Activated CD4-positive, alpha-beta T cell treated with anti-CD3 and anti-CD28 coated beads, Interleukin-2, amount 10 ng/mL, durations not matched to agents 24 days and 14 days (primary cell): ENCODE data around the gene CFAP45. TPM values are rescaled to one million over a fixed set of nuclear protein-coding genes. Genes with fewer than 3 reads are reported as not detected.

Experiments used
- DNase-seq: peaks from one replicate; pipeline ENCODE4 v3.0.0; 2022
- H3K27ac Mint-ChIP-seq: one replicate; pipeline ENCODE4 v1.8.0; 2022; ENCODE audit warnings: mild to moderate bottlenecking, mixed read lengths
- H3K27me3 Mint-ChIP-seq: one replicate; pipeline ENCODE4 v1.8.0; 2022; ENCODE audit warnings: mixed read lengths
- H3K36me3 Mint-ChIP-seq: one replicate; pipeline ENCODE4 v1.8.0; 2022; ENCODE audit warnings: low read depth, mild to moderate bottlenecking, mixed read lengths
- H3K4me1 Mint-ChIP-seq: one replicate; pipeline ENCODE4 v1.8.0; 2021; ENCODE audit warnings: mixed read lengths
- H3K4me3 Mint-ChIP-seq: one replicate; pipeline ENCODE4 v1.8.0; 2022; ENCODE audit warnings: mild to moderate bottlenecking, moderate library complexity, mixed read lengths
- H3K9me3 Mint-ChIP-seq: one replicate; pipeline ENCODE4 v1.8.0; 2021; ENCODE audit warnings: mixed read lengths
- intact Hi-C: fragments of 100-400 bp; cut with micrococcal nuclease; formaldehyde crosslinking; loops from one replicate; pipeline ENCODE4 v1.15.1; 2023
- total RNA-seq: library from RNA; stranded (reverse); gene quantifications from 2 replicates; pipeline ENCODE4 v1.2.3, GENCODE V29; 2022

Gene CFAP45
- total RNA-seq, 1 donor from 2014 or later: 1.5 TPM

GRCh38 chr1:159841749-159842148 lies 58.2 kb downstream of the CFAP45 start:
- DNase-seq: no peak
- Mint-ChIP-seq H3K9me3 (no peaks in the 10 kb centered on the region), H3K27me3 (peaks cover 31% of the 10 kb centered on the region), H3K36me3 (no peaks in the 10 kb centered on the region), H3K4me1 (no peaks in the 10 kb centered on the region), H3K4me3 (no peak overlapping the region), H3K27ac (no peak overlapping the region)
- intact Hi-C loops: no loop called here

GRCh38 chr1:159839116-159839849 lies 60.7 kb downstream of the CFAP45 start:
- no peaks in the 10 kb centered on the region for H3K4me1 Mint-ChIP-seq
- no peak for DNase-seq
- no peaks in the 10 kb centered on the region for H3K36me3 Mint-ChIP-seq
- intact Hi-C loops: no loop called here
- H3K27me3 Mint-ChIP-seq: peaks cover 28% of the 10 kb centered on the region
- H3K9me3 Mint-ChIP-seq: no peaks in the 10 kb centered on the region
- H3K4me3 Mint-ChIP-seq: no peak overlapping the region
- no peak overlapping the region for H3K27ac Mint-ChIP-seq

GRCh38 chr1:159838715-159839114 lies 61.2 kb downstream of the CFAP45 start:
- no peak for DNase-seq
- H3K9me3 Mint-ChIP-seq: no peaks in the 10 kb centered on the region
- no peaks in the 10 kb centered on the region for H3K4me1 Mint-ChIP-seq
- H3K27ac Mint-ChIP-seq: no peak overlapping the region
- no peaks in the 10 kb centered on the region for H3K36me3 Mint-ChIP-seq
- no peak overlapping the region for H3K4me3 Mint-ChIP-seq
- H3K27me3 Mint-ChIP-seq: peaks cover 25% of the 10 kb centered on the region
- intact Hi-C loops: no loop called here

GRCh38 chr1:159835862-159836525 lies 64.0 kb downstream of the CFAP45 start:
- no peaks in the 10 kb centered on the region for H3K4me1 Mint-ChIP-seq
- peaks cover 21% of the 10 kb centered on the region for H3K27me3 Mint-ChIP-seq
- H3K4me3 Mint-ChIP-seq: no peak overlapping the region
- no peak overlapping the region for H3K27ac Mint-ChIP-seq
- intact Hi-C loops: no loop called here
- H3K9me3 Mint-ChIP-seq: no peaks in the 10 kb centered on the region
- H3K36me3 Mint-ChIP-seq: no peaks in the 10 kb centered on the region
- no peak for DNase-seq

GRCh38 chr1:159835356-159835755 lies 64.6 kb downstream of the CFAP45 start:
- no peaks in the 10 kb centered on the region for H3K9me3 Mint-ChIP-seq
- no peak overlapping the region for H3K4me3 Mint-ChIP-seq
- no peak overlapping the region for H3K27ac Mint-ChIP-seq
- no peaks in the 10 kb centered on the region for H3K4me1 Mint-ChIP-seq
- peaks cover 21% of the 10 kb centered on the region for H3K27me3 Mint-ChIP-seq
- DNase-seq: no peak
- H3K36me3 Mint-ChIP-seq: no peaks in the 10 kb centered on the region
- intact Hi-C loops: no loop called here

GRCh38 chr1:159832309-159832708 lies 67.7 kb downstream of the CFAP45 start:
- Mint-ChIP-seq H3K27me3 (peaks cover 25% of the 10 kb centered on the region), H3K36me3 (no peaks in the 10 kb centered on the region)
- intact Hi-C loops: no loop called here

GRCh38 chr1:159831412-159832141 lies 68.4 kb downstream of the CFAP45 start:
- H3K4me1 Mint-ChIP-seq: peaks cover 24% of the 10 kb centered on the region
- H3K36me3 Mint-ChIP-seq: no peaks in the 10 kb centered on the region
- H3K9me3 Mint-ChIP-seq: peaks cover 3% of the 10 kb centered on the region
- H3K27ac Mint-ChIP-seq: no peak overlapping the region
- no peak overlapping the region for H3K4me3 Mint-ChIP-seq
- no peak for DNase-seq
- intact Hi-C loops: no loop called here
- peaks cover 23% of the 10 kb centered on the region for H3K27me3 Mint-ChIP-seq

More at GRCh38 chr1:159832309-159832708, 67.7 kb downstream of the CFAP45 start:
- H3K27ac Mint-ChIP-seq: no peak overlapping the region
- peaks cover 3% of the 10 kb centered on the region for H3K9me3 Mint-ChIP-seq
- no peak for DNase-seq
- H3K4me3 Mint-ChIP-seq: no peak overlapping the region
- H3K4me1 Mint-ChIP-seq: peaks cover 17% of the 10 kb centered on the region

GRCh38 chr1:159830722-159831121 lies 69.2 kb downstream of the CFAP45 start:
- H3K36me3 Mint-ChIP-seq: no peaks in the 10 kb centered on the region
- intact Hi-C loops: no loop called here
- peaks cover 20% of the 10 kb centered on the region for H3K27me3 Mint-ChIP-seq

GRCh38 chr1:159829822-159830465 lies 70.0 kb downstream of the CFAP45 start:
- DNase-seq: no peak
- intact Hi-C loops: no loop called here
- peaks cover 40% of the 10 kb centered on the region for H3K4me1 Mint-ChIP-seq
- no peak overlapping the region for H3K4me3 Mint-ChIP-seq
- H3K27me3 Mint-ChIP-seq: peaks cover 20% of the 10 kb centered on the region
- no peak overlapping the region for H3K27ac Mint-ChIP-seq
- peaks cover 3% of the 10 kb centered on the region for H3K9me3 Mint-ChIP-seq
- H3K36me3 Mint-ChIP-seq: no peaks in the 10 kb centered on the region

More at GRCh38 chr1:159830722-159831121, 69.2 kb downstream of the CFAP45 start:
- Mint-ChIP-seq H3K9me3 (peaks cover 3% of the 10 kb centered on the region), H3K4me3 (no peak overlapping the region), H3K4me1 (peaks cover 32% of the 10 kb centered on the region), H3K27ac (no peak overlapping the region)
- no peak for DNase-seq

- intact Hi-C loops: no loop called here
- Mint-ChIP-seq H3K9me3 (peaks cover 3% of the 10 kb centered on the region), H3K4me1 (peaks cover 46% of the 10 kb centered on the region), H3K4me3 (no peak overlapping the region), H3K27ac (no peak overlapping the region), H3K36me3 (no peaks in the 10 kb centered on the region), H3K27me3 (peaks cover 23% of the 10 kb centered on the region)
- no peak for DNase-seq
These were observed 70.7 kb downstream of the CFAP45 start for GRCh38 chr1:159829273-159829634.

- no peaks in the 10 kb centered on the region for H3K36me3 Mint-ChIP-seq
- intact Hi-C loops: no loop called here
- H3K4me1 Mint-ChIP-seq: peaks cover 49% of the 10 kb centered on the region
- no peak overlapping the region for H3K4me3 Mint-ChIP-seq
- DNase-seq: no peak
- H3K9me3 Mint-ChIP-seq: peaks cover 3% of the 10 kb centered on the region
- peaks cover 24% of the 10 kb centered on the region for H3K27me3 Mint-ChIP-seq
- H3K27ac Mint-ChIP-seq: no peak overlapping the region
These were observed 71.2 kb downstream of the CFAP45 start for GRCh38 chr1:159828581-159829272.

- H3K36me3 Mint-ChIP-seq: no peaks in the 10 kb centered on the region
- peak overlapping the region; percentile 4 for H3K4me3 Mint-ChIP-seq
- peaks cover 3% of the 10 kb centered on the region for H3K9me3 Mint-ChIP-seq
- H3K4me1 Mint-ChIP-seq: peaks cover 49% of the 10 kb centered on the region
- H3K27ac Mint-ChIP-seq: no peak overlapping the region
- peaks cover 28% of the 10 kb centered on the region for H3K27me3 Mint-ChIP-seq
- no peak for DNase-seq
- intact Hi-C loops: no loop called here
These were observed 71.8 kb downstream of the CFAP45 start for GRCh38 chr1:159828176-159828575.

GRCh38 chr1:159827549-159827948 lies 72.4 kb downstream of the CFAP45 start:
- H3K4me1 Mint-ChIP-seq: peaks cover 51% of the 10 kb centered on the region
- peak overlapping the region; percentile 78 for H3K27ac Mint-ChIP-seq
- H3K27me3 Mint-ChIP-seq: peaks cover 31% of the 10 kb centered on the region
- intact Hi-C loops: no loop called here
- H3K36me3 Mint-ChIP-seq: no peaks in the 10 kb centered on the region
- peak overlapping the region; percentile 38 for H3K4me3 Mint-ChIP-seq
- peak; percentile 68 for DNase-seq
- peaks cover 3% of the 10 kb centered on the region for H3K9me3 Mint-ChIP-seq
